GM23338 (cell line): Measurements from ENCODE around the gene CTTN. TPM values are rescaled to one million over a fixed set of nuclear protein-coding genes. Genes with fewer than 3 reads are reported as not detected.

Source experiments
- ATAC-seq: fragments of 200-7000 bp; cut with Tn5 transposase; 3 replicates; pipeline ENCODE4 v1.9.1; 2020
- DNase-seq: peaks from one replicate; pipeline ENCODE4 v3.0.0-alpha.2; 2015; ENCODE audit warnings: low spot score
- H2AFZ ChIP-seq: fragments of 200-600 bp; sonication (generic); 2 replicates; pipeline ENCODE4 v1.8.0; 2016; ENCODE audit warnings: antibody characterized with exemption, mild to moderate bottlenecking, moderate library complexity
- H3F3A ChIP-seq: fragments of 200-600 bp; sonication (generic); replicated peaks from 2 replicates; pipeline ENCODE4 v1.8.0; 2017; ENCODE audit warnings: antibody characterized with exemption, mixed run types, low read depth
- H3K27ac ChIP-seq: fragments of 200-600 bp; sonication (generic); 2 replicates; pipeline ENCODE4 v1.6.1; 2016; ENCODE audit warnings: low read depth
- H3K27me3 ChIP-seq: fragments of 200-600 bp; sonication (generic); 2 replicates; pipeline ENCODE4 v1.8.0; 2016; ENCODE audit warnings: mild to moderate bottlenecking, mixed run types, moderate library complexity; ENCODE audit not compliant: insufficient read depth
- H3K36me3 ChIP-seq: fragments of 200-600 bp; sonication (generic); 2 replicates; pipeline ENCODE4 v1.8.0; 2016; ENCODE audit warnings: mild to moderate bottlenecking; ENCODE audit not compliant: insufficient read depth
- H3K4me1 ChIP-seq: fragments of 200-600 bp; sonication (generic); 2 replicates; pipeline ENCODE4 v1.8.0; 2016; ENCODE audit warnings: mild to moderate bottlenecking, moderate library complexity; ENCODE audit not compliant: insufficient read depth
- H3K4me2 ChIP-seq: fragments of 200-600 bp; sonication (generic); 2 replicates; pipeline ENCODE4 v1.7.1; 2017; ENCODE audit warnings: mixed run types
- H3K4me3 ChIP-seq: fragments of 200-600 bp; sonication (generic); 2 replicates; pipeline ENCODE4 v1.6.1; 2016; ENCODE audit warnings: mixed run types
- H3K79me2 ChIP-seq: fragments of 200-600 bp; sonication (generic); replicated peaks from 2 replicates; pipeline ENCODE4 v1.8.0; 2017; ENCODE audit warnings: mild to moderate bottlenecking; ENCODE audit not compliant: insufficient read depth
- H3K9me2 ChIP-seq: fragments of 200-600 bp; sonication (generic); 2 replicates; pipeline ENCODE4 v1.8.0; 2017; ENCODE audit not compliant: insufficient read depth
- H4K20me1 ChIP-seq: fragments of 200-600 bp; sonication (generic); replicated peaks from 2 replicates; pipeline ENCODE4 v1.8.0; 2017; ENCODE audit warnings: mild to moderate bottlenecking; ENCODE audit not compliant: insufficient read depth
- H3K27ac Mint-ChIP-seq: 2 replicates; pipeline ENCODE4 v1.8.0; 2020; ENCODE audit warnings: inconsistent platforms, mild to moderate bottlenecking, moderate library complexity, mixed read lengths
- H3K27me3 Mint-ChIP-seq: 3 replicates; pipeline ENCODE4 v1.8.0; 2022; ENCODE audit warnings: low read depth, mild to moderate bottlenecking, moderate library complexity, mixed read lengths, inconsistent platforms; ENCODE audit not compliant: insufficient read depth, poor library complexity
- H3K36me3 Mint-ChIP-seq: 3 replicates; pipeline ENCODE4 v1.8.0; 2021; ENCODE audit warnings: low read depth, mild to moderate bottlenecking, inconsistent platforms, moderate library complexity, mixed read lengths
- H3K4me1 Mint-ChIP-seq: 3 replicates; pipeline ENCODE4 v1.8.0; 2020; ENCODE audit warnings: mild to moderate bottlenecking, inconsistent platforms, mixed read lengths
- H3K4me3 Mint-ChIP-seq: 3 replicates; pipeline ENCODE4 v1.8.0; 2021; ENCODE audit warnings: moderate library complexity, mild to moderate bottlenecking, inconsistent platforms, mixed read lengths
- H3K9me3 Mint-ChIP-seq: 3 replicates; pipeline ENCODE4 v1.8.0; 2020; ENCODE audit warnings: moderate library complexity, mild to moderate bottlenecking, inconsistent platforms, mixed read lengths
- CTCF ChIP-seq, 2 experiments: fragments of 200-600 bp in 1 of 2; sonication (generic) in 1 of 2; conservative IDR thresholded peaks; 2 replicates each; pipeline versions ENCODE4 v1.5.1 to v1.6.1; 2016 to 2017; ENCODE audit warnings: antibody characterized with exemption in 2 of 2, low read depth in 2 of 2, mild to moderate bottlenecking in 2 of 2, moderate library complexity in 1 of 2
- EZH2phosphoT487 ChIP-seq: fragments of 200-600 bp; sonication (generic); IDR thresholded peaks from one replicate; pipeline ENCODE4 v1.8.1; 2018; ENCODE audit warnings: antibody characterized with exemption; ENCODE audit not compliant: unreplicated experiment
- JUNB ChIP-seq: IDR thresholded peaks from one replicate; pipeline ENCODE4 v1.6.1; 2016; ENCODE audit warnings: antibody characterized with exemption; ENCODE audit not compliant: unreplicated experiment
- REST ChIP-seq: IDR thresholded peaks from one replicate; pipeline ENCODE4 v1.6.1; 2018; ENCODE audit warnings: antibody characterized with exemption; ENCODE audit not compliant: unreplicated experiment
- ZNF114 ChIP-seq: fragments of 250-450 bp; sonication (Bioruptor Pico); IDR thresholded peaks from 2 replicates; pipeline ENCODE4 v1.5.0; 2020; ENCODE audit warnings: mild to moderate bottlenecking, moderate library complexity
- ZNF331 ChIP-seq: fragments of 250-450 bp; sonication (Bioruptor Pico); IDR thresholded peaks from 2 replicates; pipeline ENCODE4 v1.5.0; 2020; ENCODE audit warnings: low read depth, mild to moderate bottlenecking, moderate library complexity
- polyA plus RNA-seq: library from polyadenylated mRNA; unstranded; fragments of >200 nt; fragmentation: Nextera tagmentation; extraction: Ambion mirVana; gene quantifications from 2 replicates; pipeline ENCODE4 v1.2.1, GENCODE V29; 2016
- total RNA-seq: library from RNA; depleted of rRNA; stranded (reverse); fragments of >200 nt; shearing (Covaris generic); gene quantifications from 2 replicates; pipeline ENCODE4 v1.2.3, GENCODE V29; 2014

CTTN gene
- total and polyA plus RNA-seq, 2 experiments from 2014 or later = 163 to 343 TPM

GRCh38 chr11:70371241-70371640 lies 27.1 kb upstream of the CTTN start (continued):
- TF ChIP-seq EZH2phosphoT487 (no peak), JUNB (no peak), ZNF331 (no peak), REST (no peak), CTCF (conservative IDR thresholded peaks at IDR 0.05; ENCODE audit: low read depth in 2 of 2) (no peak), ZNF114 (CRISPR knock-in tag) (no peak)

- H3K4me2 ChIP-seq = no peak overlapping the region
- no peak overlapping the region for H3K4me3 Mint-ChIP-seq
- peaks cover 14% of the 10 kb centered on the region for H3K79me2 ChIP-seq
- no peak overlapping the region for H3K27ac ChIP-seq
- no peak overlapping the region for H2AFZ ChIP-seq
- H3K9me3 Mint-ChIP-seq = no peaks in the 10 kb centered on the region; the same call in 2 of the 3 replicates
- peaks cover 6% of the 10 kb centered on the region for H3K27me3 Mint-ChIP-seq
- peaks cover 45% of the 10 kb centered on the region for H3K36me3 ChIP-seq
- H3K9me2 ChIP-seq = no peaks in the 10 kb centered on the region
- H3K4me1 Mint-ChIP-seq = no peaks in the 10 kb centered on the region
- no peaks in the 10 kb centered on the region for H3K27me3 ChIP-seq
- no peak for DNase-seq
- H3K27ac Mint-ChIP-seq = no peak overlapping the region
- no peaks in the 10 kb centered on the region for H3F3A ChIP-seq
- TF ChIP-seq REST = no peak
- H4K20me1 ChIP-seq = no peaks in the 10 kb centered on the region
- H3K4me1 ChIP-seq = no peaks in the 10 kb centered on the region
- no peak overlapping the region for H3K4me3 ChIP-seq
- ATAC-seq = no peak
- H3K36me3 Mint-ChIP-seq = peaks cover 47% of the 10 kb centered on the region
Observed at GRCh38 chr11:70372076-70372475, 26.3 kb upstream of the CTTN start.
